ENCODE measurements around the gene RGCC.
"Not testable (repeated sequence)": the region's sequence is repeated elsewhere in the genome, so short reads cannot be mapped to it uniquely, and the experiment has no call there.

Gene RGCC, protein sequence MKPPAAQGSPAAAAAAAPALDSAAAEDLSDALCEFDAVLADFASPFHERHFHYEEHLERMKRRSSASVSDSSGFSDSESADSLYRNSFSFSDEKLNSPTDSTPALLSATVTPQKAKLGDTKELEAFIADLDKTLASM

DNA sequence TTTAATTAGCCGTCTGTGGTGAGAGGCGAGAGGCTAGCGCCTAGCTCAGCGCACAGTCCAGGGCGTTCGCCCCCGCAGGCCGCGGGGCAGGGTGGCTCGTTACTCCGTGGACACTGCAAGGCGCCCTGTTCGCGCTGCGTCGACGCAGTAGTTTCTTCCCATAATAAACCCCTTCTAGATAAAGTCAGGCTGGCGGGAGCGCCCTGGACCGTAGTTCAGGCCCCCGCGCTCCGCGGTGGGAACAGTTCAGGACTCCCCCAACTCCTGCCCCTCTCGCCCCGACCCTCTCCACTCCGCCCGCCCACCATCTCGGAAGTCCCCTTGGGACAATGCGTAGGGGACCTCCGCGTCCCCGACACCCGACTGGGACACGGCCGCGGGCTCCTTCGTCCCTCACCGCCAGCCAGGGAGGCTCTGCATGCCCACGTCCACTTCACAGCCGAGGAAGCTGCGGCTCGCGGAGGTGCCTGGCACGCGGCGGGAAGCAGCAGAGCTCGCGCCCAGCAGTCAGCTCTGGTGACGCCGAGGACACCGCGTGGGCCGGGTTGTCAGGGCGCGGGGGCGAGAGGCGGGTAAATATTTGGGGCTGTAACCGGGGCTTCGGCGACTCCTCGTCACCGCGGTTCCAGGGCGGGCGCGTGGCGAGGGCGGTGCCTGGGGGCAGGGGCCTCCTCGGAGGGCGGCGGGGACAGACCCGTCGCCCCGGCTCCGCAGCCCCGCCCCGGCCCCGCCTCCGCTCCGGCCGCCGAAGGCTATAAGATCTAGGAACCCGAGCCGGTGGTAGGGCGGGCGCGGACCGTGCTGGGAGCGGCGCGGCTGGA is at the start of gene RGCC:
TSS of gene RGCC (plus strand) at position 783 of the 821 bp plus-strand sequence. CDS start 158 bp downstream, outside the sequence.
- DNase-seq = peak; percentile 96

DNA sequence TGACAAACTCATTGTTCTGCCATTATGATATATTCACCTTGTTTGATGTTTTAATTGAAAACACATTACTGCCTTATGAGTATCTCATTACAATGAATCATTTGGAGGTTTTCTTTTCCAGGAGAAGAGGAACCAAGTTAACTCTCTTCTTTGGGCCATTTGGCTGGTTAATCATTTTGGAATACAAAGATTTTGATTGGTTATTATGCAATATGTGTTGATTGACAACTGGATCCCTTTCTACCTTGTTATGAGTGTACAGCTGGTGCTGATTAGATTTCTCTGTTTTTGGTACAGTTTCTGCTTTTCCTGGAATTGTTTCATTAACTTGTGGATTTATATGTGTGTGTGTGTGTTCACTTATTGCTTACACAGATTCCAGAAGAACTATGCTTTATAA is 49.2 kb upstream of the RGCC start:
- no peak for DNase-seq

DNA sequence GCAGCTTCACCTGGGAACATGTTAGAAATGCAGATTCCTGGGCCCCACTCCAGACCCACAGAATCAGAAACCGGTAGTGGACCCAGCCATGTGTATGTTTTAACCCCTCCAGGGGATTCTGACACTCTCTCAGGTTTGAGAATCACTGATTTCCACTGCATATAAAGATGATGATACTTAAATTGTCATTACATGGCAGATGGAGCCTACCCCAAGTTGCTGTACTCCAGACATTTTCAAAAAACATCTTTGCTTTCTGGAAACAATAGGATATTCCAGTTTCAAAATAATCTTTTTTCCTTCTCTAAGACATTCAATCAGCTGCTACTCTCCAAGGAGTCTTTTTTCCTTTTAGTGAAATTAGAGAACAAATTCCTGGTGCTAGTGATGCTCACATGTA is 48.6 kb upstream of the RGCC start:
- no peak for DNase-seq

DNA sequence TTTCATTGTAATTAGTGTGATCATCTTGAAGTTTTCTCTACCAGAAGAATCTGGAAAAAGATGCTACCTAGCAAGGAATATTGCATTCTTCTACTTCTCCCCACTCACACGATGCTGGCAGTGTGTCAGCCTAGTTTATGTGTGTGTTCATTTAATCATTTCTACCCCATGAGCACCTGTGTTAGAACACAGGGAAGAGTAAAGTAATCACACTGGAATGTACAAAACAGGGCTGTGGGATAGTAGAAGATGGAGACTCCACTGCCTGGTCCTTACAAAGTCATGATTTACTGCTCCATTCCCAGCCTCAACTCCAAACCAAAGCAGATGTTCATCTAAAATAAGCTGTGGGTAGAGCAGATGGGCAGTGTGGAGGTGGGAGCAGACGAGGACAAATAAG is 47.7 kb upstream of the RGCC start:
- no peak for DNase-seq

DNA sequence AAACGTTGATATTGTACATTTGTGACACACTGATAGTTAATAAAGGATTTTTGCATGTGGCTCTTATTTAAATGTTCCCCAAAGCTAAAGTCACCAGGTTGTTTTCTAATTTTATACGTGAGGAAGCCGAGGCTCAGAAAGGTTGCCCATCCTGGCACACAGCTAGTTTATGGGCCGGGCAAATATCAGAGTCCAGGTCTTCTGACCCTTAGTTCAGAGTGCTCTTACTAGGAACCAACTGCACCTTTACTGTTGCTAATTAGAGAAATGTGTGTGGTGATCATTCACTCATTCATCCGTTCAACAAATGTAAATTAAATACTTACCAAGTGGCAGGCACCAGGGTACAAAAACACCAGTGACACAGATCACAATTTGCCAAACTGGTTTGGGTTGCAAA is 46.3 kb upstream of the RGCC start:
- no peak for DNase-seq

DNA sequence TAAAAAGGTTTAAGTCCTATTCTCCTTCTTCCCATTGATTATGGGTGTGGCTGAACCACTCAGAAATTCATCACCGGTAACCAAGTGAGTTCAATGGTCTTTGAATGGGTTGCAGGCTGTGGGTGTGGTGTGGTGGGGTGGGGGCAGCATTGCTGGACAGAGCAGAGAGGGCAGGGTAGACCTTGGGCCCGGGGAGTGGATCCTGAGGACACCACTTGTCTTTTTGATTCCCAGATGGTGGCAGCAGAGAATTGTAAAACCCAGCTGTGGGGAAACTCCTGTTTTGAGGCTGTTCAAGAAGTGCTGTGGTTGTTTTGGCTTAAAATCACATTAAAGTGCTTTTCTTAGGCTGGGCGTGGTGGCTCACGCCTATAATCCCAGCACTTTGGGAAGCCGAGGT is 45.8 kb upstream of the RGCC start:
- peak; percentile 54 for DNase-seq

DNA sequence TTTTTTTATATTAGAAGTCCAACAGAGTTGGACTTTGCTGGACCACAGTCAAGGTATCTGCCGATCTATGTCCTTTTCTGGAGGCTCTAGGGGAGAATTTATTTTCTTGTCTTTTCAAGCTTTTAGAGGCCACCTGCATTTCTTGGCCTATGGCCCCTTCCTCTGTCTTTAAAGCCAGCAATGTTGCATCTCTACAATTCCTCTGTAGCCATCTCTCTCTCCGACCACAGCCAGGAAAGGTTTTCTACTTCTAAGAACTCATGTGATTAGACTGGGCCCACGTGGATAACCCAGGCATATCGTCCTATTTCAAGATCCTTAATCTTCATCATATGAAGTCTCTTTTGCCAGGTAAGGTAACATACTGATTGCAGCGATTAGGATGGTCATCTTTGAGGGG is 43.5 kb upstream of the RGCC start:
- DNase-seq = no peak

DNA sequence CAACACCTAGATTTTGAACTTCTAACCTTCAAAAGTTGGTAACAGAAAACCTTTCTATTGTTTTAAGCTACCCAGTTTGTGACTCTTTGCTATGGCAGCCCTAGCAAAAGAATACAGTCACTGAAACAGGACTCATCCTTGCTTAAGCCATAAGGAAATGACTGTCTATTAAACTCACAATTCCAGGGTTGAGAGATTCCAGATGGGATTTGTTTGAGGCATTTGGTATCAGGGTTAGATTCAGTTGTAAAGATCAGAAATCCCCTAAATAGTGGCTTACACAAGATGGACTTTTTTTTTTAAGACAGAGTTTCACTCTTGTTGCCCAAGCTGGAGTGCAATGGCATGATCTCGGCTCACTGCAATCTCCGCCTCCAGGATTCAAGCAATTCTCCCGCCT is 41.1 kb upstream of the RGCC start:
- DNase-seq = peak; percentile 46

DNA sequence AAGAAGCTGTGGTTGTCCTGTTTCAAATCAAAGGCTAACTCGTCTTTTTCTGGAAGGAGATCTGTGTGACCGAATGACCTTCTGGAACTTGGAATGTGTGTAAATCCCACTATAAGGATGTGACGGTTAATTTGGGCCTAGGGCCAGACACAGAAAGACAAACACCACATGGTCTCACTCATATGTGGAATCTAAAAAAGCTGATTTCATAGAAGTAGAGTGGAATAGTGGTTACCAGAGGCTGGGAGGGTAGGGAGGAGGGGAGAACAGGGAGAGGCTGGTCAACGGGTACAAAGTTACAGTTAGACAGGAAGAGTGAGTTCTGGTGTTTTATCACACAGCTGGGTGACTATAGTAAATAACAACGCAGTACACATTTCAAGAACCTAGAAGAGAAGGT is 39.3 kb upstream of the RGCC start:
- DNase-seq = no peak

DNA sequence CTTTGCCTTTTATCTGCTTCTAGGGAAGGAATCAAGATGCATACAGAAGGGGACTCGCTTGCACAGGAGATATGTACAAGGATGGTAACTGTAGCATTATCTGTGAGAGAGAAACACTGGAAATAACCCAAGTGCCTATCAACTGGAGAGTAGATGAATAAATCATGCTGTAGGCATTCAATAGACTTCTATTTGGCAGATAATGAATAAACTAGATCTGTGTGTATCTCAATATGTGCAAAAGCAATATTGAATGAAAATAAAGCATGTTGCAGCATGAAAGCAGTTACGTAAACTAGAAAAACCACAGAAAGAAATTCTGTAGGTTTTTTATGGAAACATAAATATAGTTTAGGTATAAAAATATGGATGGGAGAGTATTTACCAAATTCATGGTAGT is 38.6 kb upstream of the RGCC start:
- no peak for DNase-seq

DNA sequence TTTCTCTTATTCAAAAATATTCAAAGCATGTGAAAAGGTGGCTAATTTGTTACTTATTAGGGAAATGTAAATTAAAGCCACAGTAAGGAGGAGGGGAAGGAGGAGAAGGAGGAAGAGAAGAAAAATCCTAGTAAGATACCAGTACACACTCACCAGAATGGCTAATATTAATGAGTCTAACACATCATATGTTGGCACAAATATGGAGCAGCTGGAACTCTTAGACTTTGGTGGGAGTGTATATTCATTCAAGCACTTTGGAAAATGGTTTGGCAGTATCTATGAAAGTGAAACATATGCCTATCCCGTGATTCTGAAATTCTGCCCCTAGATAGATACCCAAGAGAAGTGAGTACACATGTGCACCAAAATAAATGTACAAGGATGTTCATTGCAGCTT is 38.1 kb upstream of the RGCC start:
- no peak for DNase-seq

DNA sequence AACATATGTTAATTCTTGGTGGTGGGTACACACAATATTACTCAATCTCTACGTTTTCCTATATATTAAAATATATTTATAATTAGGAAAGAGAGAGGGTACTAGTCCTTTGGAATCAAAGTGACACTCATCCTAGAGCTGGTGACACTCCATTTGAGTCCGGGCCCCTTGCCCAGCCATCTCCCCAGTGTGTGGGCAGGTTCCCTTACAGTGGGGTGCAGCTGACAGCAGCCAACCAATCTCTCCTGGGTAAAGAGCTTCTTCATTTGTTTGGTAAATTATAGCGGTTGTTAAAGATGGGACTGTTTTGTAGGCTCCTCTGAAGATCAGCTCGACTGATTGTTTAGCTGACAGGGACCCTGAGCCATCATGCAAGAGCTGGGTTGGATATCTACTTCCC is 37.2 kb upstream of the RGCC start:
- DNase-seq = no peak

DNA sequence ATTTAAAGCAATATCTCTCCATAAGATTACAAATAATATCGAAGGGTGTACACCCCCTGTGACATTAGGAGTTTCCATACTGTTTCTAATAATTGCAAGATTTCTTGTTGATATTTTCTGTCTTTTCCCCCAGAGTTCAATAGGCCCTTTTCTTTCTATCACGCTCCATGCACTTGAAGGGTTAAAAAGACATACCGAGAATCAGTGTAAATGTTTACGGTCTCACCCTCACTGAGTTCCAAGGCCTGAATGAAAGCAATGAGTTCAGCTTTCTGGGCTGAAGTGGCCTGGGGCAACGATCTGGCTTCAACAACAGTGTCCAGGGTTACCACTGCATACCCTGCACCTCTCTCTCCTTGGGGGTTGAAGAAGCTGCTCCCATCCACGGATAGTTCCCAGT is 36.0 kb upstream of the RGCC start:
- not testable (repeated sequence) for DNase-seq

DNA sequence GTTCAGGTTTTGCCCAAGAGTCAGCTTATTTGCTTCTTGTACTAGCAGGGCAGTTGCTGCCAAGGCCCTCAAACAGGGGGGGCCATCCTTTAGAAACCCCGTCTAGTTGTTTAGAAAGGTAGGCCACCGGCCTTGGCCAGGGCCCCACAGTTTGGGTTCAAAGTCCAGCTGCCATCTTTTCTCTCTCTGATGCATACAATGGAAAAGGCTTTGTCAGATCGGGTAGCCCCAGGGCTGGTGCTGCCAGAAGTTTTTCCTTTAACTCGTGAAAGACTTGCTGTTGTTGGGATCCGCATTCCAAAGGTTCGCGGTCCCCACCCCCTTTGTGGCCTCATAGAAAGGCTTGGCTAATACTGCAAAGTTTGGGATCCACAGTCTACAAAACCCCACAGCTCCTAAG is 35.4 kb upstream of the RGCC start:
- not testable (repeated sequence) for DNase-seq

DNA sequence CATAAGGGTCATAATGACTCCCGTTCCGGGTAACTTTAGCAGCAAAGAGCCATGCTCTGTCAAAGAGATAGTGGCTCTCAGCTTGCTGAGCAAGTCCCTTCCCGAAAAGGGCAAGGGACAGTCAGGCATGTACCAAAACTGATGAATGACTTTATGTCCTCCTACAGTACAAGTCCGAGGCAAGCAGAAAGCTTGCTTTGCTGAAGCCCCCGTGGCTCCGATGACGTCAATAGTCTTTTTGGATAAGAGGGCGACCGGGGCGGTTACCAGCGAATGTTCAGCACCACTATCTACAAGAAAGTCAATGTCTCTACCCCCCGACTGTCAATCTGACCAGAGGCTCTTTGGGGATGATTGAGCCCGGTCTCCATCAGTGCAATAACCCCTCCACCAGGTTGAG is 34.1 kb upstream of the RGCC start:
- not testable (repeated sequence) for DNase-seq

DNA sequence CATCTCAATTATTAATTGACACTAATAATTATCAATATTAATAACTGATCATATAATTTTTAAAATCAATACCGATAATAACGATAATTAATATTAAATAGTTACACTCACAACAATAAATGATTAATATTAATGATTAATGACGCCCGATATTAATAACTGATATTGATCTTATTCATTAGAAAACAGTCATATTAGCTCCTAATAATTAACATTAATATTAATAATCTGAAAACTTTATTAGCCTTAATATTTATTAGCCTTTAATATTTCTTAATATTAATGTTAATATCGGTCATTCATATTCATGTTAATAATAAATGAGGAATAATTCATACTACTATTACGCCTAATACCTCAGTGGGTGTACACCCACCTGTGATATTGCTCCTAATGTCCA is 32.7 kb upstream of the RGCC start:
- not testable (repeated sequence) for DNase-seq

DNA sequence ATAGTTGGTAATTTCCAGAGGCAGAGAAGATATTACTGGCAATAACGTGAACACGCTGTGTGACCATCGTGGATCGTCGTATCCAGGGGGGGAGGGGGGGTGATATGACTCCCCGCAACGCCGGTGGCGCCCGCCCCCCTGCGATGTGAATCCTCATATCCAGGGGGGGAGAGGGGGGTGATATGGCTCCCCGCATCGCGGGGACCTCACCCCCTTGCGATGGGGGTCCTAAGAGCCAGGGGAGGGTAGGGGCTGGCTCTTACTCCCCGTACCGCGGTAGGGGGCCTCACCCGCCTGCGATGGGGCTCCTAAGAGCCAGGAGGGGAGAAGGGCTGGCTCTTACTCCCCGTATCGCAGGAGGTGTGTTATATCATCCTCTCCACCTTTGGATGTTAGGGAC is 31.3 kb upstream of the RGCC start:
- DNase-seq = no peak

DNA sequence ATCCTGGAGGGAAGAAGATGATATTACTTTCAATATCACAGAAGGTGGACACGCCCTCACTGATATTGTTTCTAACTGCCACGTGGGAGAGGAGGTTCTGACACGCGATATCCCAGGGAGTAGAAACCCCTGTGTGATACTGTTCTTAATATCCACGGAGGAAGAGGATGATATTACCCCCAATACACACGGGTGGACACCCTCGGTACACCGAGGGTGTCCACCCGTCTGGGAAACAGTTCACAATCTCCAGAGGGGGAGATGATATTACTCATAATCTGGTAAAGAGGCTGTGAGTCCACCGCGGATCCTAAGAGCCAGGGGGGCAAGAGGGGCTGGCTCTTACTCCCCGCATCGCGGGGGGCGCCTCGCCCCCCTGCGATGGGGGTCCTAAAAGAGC is 29.7 kb upstream of the RGCC start:
- DNase-seq = no peak

DNA sequence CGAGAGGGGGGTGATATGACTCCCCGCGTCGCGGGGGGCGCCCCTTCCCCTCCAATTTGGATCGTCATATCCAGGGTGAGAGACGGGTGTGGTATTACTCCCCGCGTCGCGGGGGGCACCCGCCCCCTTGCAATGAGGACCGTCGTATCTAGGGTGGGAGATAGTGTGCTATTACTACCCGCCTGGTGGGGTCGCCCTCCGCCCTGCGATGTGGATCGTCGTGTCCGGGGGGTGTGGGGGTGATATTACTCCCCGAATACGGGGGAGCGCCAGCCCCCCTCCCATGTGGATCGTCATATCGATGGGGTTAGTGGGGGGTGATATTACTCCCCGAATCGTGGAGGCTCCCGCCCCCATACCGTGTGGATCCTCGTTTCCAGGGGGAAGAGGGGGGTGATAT is 29.2 kb upstream of the RGCC start:
- DNase-seq = no peak

DNA sequence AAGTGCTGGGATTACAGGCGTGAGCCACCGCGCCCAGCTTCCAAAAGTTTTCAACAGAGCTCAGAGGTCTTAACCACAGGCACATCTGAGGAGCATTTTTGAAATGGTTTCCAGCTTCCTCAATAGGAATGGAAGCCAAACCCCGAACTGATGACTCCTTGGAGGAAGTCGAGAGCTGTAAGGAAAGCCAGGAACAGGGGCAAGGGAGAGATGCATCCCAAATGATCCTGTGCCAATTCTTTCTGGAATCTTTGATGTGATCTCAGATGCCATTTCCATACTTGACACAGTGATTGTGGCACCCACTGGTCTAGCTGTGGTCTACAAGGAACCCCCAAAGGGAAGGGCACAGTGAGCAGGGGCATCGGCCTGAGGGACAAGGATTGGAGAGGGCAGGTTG is 23.3 kb upstream of the RGCC start:
- not testable (repeated sequence) for DNase-seq

DNA sequence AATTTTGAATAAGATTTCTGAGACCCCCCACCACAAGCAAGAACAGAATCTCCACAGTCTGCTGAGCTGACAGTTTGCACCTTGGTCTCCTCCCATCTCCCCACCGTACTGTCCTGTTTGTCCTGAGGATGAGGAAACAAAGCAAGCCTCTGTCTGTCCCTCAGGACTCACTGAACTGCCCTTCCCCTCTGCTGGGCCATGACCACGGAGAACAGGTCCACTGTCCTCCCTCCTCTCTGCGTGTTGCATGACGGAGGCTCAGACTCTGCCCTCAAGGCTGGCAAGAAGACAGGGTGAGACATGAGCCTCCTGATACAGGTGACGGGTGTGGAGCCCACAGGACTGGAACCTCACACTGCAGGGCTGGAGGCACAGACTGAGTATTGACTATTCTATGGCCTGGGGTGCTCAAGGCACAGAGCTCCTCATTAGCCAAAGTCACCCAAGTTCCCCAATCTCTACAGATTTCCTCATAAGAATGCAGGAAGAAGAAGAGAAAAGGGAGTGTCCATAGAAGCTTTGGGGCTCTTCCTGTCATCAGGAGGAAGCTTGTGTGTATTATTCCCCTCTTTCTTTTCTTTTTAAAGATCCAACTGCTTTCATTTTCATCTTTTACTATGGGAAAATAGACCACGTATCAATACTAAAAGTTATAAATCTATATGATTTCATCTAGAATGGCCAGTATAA is 22.4 kb upstream of the RGCC start:
- DNase-seq = peak; percentile 58

DNA sequence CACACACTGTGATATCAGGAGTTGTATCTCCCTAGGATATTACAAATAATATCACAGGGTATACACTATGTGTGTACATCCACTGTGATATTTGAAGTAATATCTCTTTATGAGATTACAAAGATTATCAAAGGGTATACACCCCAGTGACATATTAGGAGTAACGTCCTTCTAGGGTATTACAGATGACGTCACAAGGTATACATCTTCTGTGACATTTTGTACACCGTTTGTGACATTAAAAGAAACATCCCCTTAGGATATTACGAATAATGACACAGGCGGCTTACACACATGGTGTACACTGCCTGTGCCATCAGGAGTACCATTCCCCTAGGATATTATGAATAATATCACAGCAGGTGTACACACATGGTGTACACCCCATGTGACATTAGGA is 13.4 kb upstream of the RGCC start:
- no peak for DNase-seq

DNA sequence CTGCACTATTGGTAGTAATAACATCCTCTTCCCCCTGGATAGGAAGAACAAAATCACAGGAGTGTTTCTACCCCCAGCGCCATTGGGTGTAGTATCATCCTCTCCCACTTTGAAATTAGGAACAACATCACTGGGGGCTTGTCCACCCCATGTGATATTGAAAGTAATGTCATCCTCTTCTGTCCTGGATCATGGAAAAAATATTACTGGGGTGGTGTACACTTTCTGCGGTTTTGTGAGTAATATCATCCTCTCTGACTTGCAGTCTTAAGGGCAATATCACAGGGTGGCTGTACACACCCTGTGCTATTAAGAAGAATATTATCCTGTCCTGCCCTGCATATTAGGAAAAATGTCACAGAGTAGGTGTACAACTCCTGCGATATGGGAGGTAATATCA is 4.9 kb upstream of the RGCC start:
- no peak for DNase-seq

DNA sequence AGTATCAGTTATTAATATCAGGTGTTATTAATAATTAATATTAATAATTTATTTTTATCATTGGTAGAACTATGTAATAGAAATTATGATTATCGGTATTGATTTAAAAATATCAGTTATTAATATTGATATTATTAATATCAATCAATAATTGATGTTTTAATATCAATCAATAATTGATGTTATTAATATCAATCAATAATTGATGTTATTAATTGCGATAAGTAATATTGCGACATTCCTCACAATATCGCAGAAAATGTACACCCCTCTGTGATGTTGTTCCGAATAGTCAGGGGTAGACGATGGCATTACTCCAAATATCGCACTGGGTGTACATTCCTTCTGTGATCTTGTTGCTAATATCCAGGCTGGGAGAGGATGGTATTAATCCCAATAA is 3.7 kb upstream of the RGCC start:
- DNase-seq = no peak
